ENCODE results near the gene ZNF579.

DNA sequence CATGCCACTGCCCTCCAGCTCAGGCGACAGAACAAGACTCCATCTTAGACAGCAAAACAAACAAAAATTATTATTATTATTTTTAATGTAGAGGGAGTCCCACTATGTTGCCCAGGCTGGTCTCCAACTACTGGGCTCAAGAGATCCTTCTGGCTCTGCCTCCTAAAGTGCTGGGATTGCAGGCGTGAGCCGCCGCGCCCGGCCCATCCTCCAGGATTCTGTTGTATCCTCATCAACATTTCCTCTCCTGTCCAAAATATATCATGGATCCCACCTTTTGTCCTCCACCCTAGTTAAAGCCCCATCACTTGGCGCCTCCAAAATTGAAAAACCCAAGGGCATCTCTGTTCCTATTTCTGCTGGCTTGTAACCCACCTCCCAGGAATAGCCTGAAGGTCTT, 42.5 kb upstream of the ZNF579 start:
- TF ChIP-seq YY1 (IDR thresholded peaks at IDR 0.05; ENCODE audit: insufficient read depth, insufficient read length) = no peak
- no peak for TF ChIP-seq ZNF274 (IDR thresholded peaks at IDR 0.05; ENCODE audit: low read depth, low read length)

Data from NT2/D1 (cell line).